CD4-positive, alpha-beta T cell treated with Interleukin-15 for 4 hours (primary cell): ENCODE measurements around the gene REX1BD.
"Not testable (repeated sequence)": the region's sequence is repeated elsewhere in the genome, so short reads cannot be mapped to it uniquely, and the experiment has no call there.

ENCODE experiments used
- DNase-seq: peaks from one replicate; pipeline ENCODE4 v3.0.0-alpha.2; 2020; ENCODE audit warnings: low spot score

Gene REX1BD

GRCh38 chr19:18577365-18577914 is 11.2 kb upstream of the REX1BD start:
- DNase-seq: no peak

- no peak for DNase-seq
Measured at GRCh38 chr19:18580311-18580710, 8.3 kb upstream of the REX1BD start.

- no peak for DNase-seq
Measured at GRCh38 chr19:18586306-18586705, 2.3 kb upstream of the REX1BD start.

- DNase-seq: no peak
Measured at GRCh38 chr19:18587561-18587960, 1.0 kb upstream of the REX1BD start.

- no peak for DNase-seq
Measured at GRCh38 chr19:18587962-18588610, 512 bp upstream of the REX1BD start.

GRCh38 chr19:18589380-18590272 is 1.0 kb downstream of the REX1BD start:
- DNase-seq: peak; percentile 66

- DNase-seq: no peak
Measured at GRCh38 chr19:18590273-18591272, 2.0 kb downstream of the REX1BD start.

GRCh38 chr19:18591735-18592385 is 3.3 kb downstream of the REX1BD start:
- DNase-seq: no peak

- not testable (repeated sequence) for DNase-seq
Measured at GRCh38 chr19:18592732-18593131, 4.1 kb downstream of the REX1BD start.

- no peak for DNase-seq
Measured at GRCh38 chr19:18593367-18594095, 4.9 kb downstream of the REX1BD start.

- peak; percentile 69 for DNase-seq
Measured at GRCh38 chr19:18594096-18594823, 5.7 kb downstream of the REX1BD start.

GRCh38 chr19:18594824-18595373 is 6.3 kb downstream of the REX1BD start:
- DNase-seq: no peak

GRCh38 chr19:18595475-18595874 is 6.9 kb downstream of the REX1BD start:
- no peak for DNase-seq

GRCh38 chr19:18596752-18597157 is 8.2 kb downstream of the REX1BD start:
- no peak for DNase-seq

- no peak for DNase-seq
Measured at GRCh38 chr19:18597809-18598660, 9.4 kb downstream of the REX1BD start.

GRCh38 chr19:18599485-18599884 is 10.9 kb downstream of the REX1BD start:
- no peak for DNase-seq

GRCh38 chr19:18600692-18601397 is 12.2 kb downstream of the REX1BD start:
- not testable (repeated sequence) for DNase-seq

GRCh38 chr19:18601875-18602274 is 13.3 kb downstream of the REX1BD start:
- DNase-seq: no peak
